SJSA1 (cell line): ENCODE measurements around the gene DLGAP3. TPM values are rescaled to one million over a fixed set of nuclear protein-coding genes. Genes with fewer than 3 reads are reported as not detected.

Source experiments
- DNase-seq, 2 experiments: peaks; one replicate each; pipeline ENCODE4 v3.0.0-alpha.2; 2015 to 2020; ENCODE audit warnings: low spot score in 2 of 2, low read depth in 1 of 2
- H3K27ac ChIP-seq: fragments of 250-450 bp; sonication (Bioruptor Pico); 2 replicates; pipeline ENCODE4 v1.5.1; 2020; ENCODE audit warnings: mild to moderate bottlenecking, moderate library complexity
- H3K27me3 ChIP-seq: fragments of 250-450 bp; sonication (Bioruptor Pico); replicated peaks from 2 replicates; pipeline ENCODE4 v1.5.1; 2020; ENCODE audit warnings: mild to moderate bottlenecking, moderate library complexity
- H3K36me3 ChIP-seq: fragments of 250-450 bp; sonication (Bioruptor Pico); 2 replicates; pipeline ENCODE4 v1.5.1; 2020; ENCODE audit warnings: mild to moderate bottlenecking
- H3K4me1 ChIP-seq: fragments of 250-450 bp; sonication (Bioruptor Pico); replicated peaks from 2 replicates; pipeline ENCODE4 v1.6.1; 2021; ENCODE audit warnings: mild to moderate bottlenecking
- H3K4me3 ChIP-seq: fragments of 250-450 bp; sonication (Bioruptor Pico); 2 replicates; pipeline ENCODE4 v1.5.1; 2020; ENCODE audit warnings: mild to moderate bottlenecking
- H3K9me3 ChIP-seq: fragments of 250-450 bp; sonication (Bioruptor Pico); replicated peaks from 2 replicates; pipeline ENCODE4 v1.5.1; 2020; ENCODE audit warnings: mild to moderate bottlenecking
- total RNA-seq: library from RNA; depleted of rRNA; stranded (reverse); fragments of >200 nt; shearing (Covaris generic); gene quantifications from 2 replicates; pipeline ENCODE4 v1.2.3, GENCODE V29; 2014

Gene DLGAP3
- total RNA-seq, 1 experiment from 2014 or later: not detected

DNA sequence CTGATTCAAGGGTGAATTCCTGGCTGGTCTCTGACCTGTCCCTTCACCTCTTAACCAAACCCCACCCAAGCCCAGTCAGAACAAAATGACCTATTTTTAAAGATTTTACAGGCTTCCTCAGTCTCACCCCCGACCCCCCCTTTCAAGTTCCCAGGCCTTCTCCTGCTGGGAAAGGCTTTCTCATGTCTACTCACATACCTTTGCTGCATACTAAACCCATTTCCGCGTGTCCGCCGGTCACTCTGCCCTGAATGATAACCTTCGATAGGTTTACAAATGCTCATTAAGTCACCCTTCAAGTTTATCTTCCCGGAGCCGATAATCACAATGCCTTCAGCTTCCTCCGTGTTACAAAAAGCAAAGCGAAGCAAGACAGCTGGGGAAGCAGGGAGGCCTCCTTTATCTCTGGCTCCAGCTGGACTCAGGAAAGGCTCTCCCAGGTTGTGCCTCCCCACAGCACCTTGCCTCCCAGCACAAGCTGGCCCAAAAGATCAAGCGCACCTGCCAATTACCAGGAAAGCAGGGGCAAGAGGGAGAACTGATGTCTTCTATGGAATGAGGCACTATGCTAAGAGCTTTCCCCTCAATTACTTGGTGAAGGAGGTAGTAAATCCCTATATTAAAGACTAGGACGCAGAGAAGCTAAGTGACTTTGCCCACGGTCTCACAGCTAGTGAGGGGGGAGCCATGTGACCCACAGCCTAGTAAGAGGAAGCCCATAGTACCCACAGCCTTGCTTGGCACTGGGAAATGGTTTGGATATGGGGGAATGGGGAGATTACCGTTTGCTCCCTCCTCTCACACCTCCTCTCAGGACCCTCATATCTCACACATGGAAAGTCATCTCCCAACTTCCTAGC lies 85.8 kb downstream of the DLGAP3 start:
- DNase-seq: no peak

DNA sequence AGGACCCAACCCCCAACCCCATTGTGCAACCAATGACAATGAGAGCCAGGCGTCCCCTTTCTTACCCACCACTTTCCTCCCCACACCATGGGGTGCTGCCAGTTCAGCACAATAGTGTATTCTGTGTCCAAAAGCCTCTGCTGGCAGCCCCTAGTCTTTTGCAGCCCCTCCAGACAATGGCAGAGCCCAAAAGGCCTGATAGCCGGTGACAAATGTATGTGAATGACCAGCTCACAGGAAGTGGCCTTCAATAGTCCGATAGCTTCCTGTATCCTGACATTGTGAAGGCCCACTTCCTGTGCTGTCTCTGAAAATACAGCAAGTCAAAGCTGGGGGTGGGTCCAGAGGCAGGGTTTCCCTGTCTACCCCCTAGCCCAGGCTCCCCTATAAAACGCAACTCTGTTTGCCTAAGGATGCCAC lies 86.5 kb downstream of the DLGAP3 start:
- no peak for DNase-seq
- H3K9me3 ChIP-seq: no peaks in the 10 kb centered on the region

More for the DNA sequence above, 85.8 kb downstream of the DLGAP3 start:
- Histone ChIP-seq H3K27me3 (no peaks in the 10 kb centered on the region), H3K9me3 (no peaks in the 10 kb centered on the region), H3K36me3 (no peaks in the 10 kb centered on the region), H3K4me3 (no peak overlapping the region), H3K27ac (no peak overlapping the region), H3K4me1 (peaks cover 6% of the 10 kb centered on the region; the same call in 1 of the 2 replicates)

DNA sequence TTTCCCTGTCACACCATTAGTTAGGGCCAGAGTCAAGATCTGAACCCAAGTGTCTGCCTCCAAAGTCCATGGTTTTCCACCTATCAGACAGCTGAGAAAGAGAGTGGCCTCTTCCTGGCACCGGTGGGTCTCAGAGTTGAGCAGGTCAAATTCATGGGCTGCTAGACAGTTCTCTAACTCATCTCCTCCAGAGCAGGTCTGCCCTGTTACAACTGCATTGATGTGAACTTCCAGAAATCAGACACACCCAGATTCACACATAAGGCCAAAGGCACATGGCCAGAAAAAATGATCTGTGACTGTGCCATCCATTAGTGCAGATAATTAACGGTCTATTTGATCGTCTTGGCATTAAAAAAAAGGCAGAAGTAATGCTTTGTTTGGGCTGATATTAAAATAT lies 87.4 kb downstream of the DLGAP3 start:
- no peaks in the 10 kb centered on the region for H3K27me3 ChIP-seq
- H3K4me3 ChIP-seq: no peak overlapping the region
- no peak overlapping the region for H3K27ac ChIP-seq
- DNase-seq: no peak
- no peaks in the 10 kb centered on the region for H3K9me3 ChIP-seq
- no peaks in the 10 kb centered on the region for H3K36me3 ChIP-seq
- H3K4me1 ChIP-seq: peaks cover 6% of the 10 kb centered on the region; the same call in 1 of the 2 replicates

More for the DNA sequence above, 86.5 kb downstream of the DLGAP3 start:
- H3K36me3 ChIP-seq: no peaks in the 10 kb centered on the region
- no peak overlapping the region for H3K27ac ChIP-seq
- H3K4me1 ChIP-seq: peaks cover 6% of the 10 kb centered on the region; the same call in 1 of the 2 replicates
- H3K4me3 ChIP-seq: no peak overlapping the region
- no peaks in the 10 kb centered on the region for H3K27me3 ChIP-seq

DNA sequence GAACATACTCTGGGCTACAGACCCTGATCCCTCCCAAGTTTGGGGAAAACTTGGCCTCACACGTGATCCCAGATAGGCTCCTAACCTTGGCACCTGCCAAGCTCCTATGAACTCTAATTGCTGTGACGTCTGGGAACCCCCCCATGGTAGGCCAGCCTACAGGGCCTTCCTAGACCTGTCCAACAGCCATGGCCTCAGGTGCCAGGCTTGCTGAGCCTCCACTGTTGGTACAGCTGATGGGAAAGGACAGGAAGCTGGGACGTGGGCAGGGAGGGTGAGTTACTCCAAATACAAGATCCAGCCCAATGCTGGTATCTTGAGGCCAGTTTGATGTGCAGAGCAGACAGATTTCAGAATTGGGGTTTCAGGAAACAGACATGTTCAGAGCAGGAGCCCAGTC lies 89.0 kb downstream of the DLGAP3 start:
- no peaks in the 10 kb centered on the region for H3K9me3 ChIP-seq
- H3K27me3 ChIP-seq: no peaks in the 10 kb centered on the region
- H3K36me3 ChIP-seq: no peaks in the 10 kb centered on the region

DNA sequence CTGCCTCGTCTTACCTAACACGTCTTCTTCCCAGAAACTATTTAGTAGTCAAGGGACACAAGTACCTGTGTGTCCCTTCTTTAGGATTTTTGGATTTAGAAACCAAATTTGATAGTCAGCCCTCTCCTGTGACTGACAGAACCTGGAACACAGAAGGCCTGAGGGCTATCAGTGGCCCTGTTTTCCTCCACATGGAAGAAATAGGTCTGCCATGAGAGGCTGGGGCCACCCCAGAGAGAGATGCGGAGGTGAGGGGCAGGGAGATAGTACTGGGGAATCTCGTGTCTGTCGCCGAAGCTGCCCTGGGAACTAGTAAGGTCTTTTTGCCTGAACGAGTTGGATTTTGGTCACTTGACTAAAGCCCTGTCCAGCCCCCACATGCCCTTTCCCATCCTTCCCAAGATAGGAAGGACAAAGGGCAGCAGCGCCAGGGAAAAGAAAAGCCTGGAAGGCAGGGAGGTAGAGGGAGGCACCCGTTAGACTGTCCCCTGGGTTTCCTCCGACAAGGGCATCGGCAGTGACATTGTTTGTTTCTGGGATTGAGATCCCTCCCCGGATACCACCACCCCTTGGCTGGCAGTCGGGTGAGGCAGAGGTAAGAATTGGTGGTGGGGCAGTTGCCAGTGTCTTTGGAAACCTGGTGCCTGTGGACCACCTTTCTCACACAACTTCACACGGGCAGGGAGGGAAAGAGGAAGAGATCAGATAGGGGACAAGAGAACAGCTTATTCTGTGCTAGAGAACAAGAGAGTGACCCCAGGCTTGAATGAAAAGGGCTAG lies 89.7 kb downstream of the DLGAP3 start:
- H3K27ac ChIP-seq: no peak overlapping the region
- no peak overlapping the region for H3K4me3 ChIP-seq
- H3K27me3 ChIP-seq: no peaks in the 10 kb centered on the region
- peak in 1 of 2 experiments; percentile 31 for DNase-seq
- no peaks in the 10 kb centered on the region for H3K36me3 ChIP-seq
- peaks cover 6% of the 10 kb centered on the region; the same call in 1 of the 2 replicates for H3K4me1 ChIP-seq
- no peaks in the 10 kb centered on the region for H3K9me3 ChIP-seq

More for the DNA sequence above, 89.0 kb downstream of the DLGAP3 start:
- Histone ChIP-seq H3K27ac (no peak overlapping the region), H3K4me1 (peaks cover 6% of the 10 kb centered on the region; the same call in 1 of the 2 replicates), H3K4me3 (no peak overlapping the region)
- no peak for DNase-seq

DNA sequence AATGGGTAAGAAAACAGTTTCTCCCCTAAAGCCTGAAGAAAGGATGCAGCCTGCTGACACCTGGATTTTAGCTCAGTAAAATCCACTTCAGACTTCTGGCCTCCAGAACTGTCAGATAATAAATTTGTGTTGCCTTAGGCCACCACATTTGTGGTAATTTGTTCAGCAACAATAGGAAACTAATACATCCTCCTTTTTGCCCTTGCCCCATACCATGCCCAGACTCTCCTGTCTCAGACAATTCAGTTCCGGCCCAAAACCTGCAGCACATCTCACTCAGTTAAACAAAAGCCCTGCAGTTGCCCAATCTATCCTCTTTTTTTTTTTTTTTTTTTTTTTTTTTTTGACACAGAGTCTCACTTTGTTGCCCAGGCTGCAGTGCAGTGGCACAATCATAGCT lies 95.7 kb downstream of the DLGAP3 start:
- Histone ChIP-seq H3K36me3 (no peaks in the 10 kb centered on the region), H3K9me3 (no peaks in the 10 kb centered on the region), H3K4me1 (no peaks in the 10 kb centered on the region), H3K27ac (no peak overlapping the region), H3K27me3 (no peaks in the 10 kb centered on the region), H3K4me3 (no peak overlapping the region)
- DNase-seq: peak in 1 of 2 experiments; percentile 10

DNA sequence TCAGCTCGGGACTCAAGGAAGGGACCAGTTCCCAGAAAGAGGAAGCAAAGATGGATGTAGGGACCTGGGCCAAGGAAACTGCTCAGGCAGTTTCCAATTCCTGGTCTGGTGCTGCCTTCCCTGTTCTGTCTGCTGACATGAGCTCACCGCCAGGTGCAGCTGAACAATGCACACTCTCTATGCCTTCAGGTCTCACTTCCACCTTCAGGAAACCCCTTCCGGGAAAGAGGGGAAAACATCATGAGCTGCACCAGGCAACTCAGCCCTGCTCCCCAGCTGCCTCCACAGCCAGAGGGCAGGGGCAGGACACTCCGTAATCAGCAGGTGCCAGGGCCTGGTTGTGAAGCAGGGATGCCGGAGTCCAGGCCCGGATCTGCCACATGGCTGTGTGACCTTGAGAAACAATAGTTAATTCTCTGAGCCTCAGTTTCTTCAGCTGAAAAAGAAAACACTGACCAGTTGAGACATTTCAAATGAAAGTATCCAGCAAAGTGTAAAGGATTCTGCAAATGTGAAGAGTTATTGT lies 97.7 kb downstream of the DLGAP3 start:
- no peaks in the 10 kb centered on the region for H3K4me1 ChIP-seq
- H3K36me3 ChIP-seq: no peaks in the 10 kb centered on the region
- H3K27ac ChIP-seq: no peak overlapping the region
- H3K27me3 ChIP-seq: no peaks in the 10 kb centered on the region
- H3K4me3 ChIP-seq: no peak overlapping the region
- no peaks in the 10 kb centered on the region for H3K9me3 ChIP-seq
- peak in 1 of 2 experiments; percentile 22 for DNase-seq

DNA sequence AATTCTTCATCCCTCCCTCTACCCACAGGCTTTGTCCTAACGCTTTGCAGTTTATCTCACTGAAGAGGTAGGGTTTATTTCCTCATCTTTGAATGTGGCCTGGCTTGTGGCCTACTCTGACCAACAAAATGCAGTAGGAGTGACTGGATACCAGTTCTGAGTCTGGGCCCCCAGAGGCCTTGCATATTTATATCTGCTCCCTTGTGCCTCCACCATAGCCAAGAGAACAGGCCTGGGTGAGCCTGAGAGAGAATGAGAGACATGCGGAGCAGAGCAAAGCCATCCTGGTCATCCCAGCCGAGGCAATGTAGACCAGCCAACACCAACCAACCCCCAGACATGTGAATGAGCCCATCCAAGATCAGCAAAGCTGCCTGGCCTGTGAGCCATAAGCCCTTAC lies 100.2 kb downstream of the DLGAP3 start:
- Histone ChIP-seq H3K4me3 (no peak overlapping the region), H3K36me3 (no peaks in the 10 kb centered on the region), H3K4me1 (no peaks in the 10 kb centered on the region), H3K27ac (no peak overlapping the region), H3K27me3 (no peaks in the 10 kb centered on the region), H3K9me3 (no peaks in the 10 kb centered on the region)
- peak in 1 of 2 experiments; percentile 28 for DNase-seq

DNA sequence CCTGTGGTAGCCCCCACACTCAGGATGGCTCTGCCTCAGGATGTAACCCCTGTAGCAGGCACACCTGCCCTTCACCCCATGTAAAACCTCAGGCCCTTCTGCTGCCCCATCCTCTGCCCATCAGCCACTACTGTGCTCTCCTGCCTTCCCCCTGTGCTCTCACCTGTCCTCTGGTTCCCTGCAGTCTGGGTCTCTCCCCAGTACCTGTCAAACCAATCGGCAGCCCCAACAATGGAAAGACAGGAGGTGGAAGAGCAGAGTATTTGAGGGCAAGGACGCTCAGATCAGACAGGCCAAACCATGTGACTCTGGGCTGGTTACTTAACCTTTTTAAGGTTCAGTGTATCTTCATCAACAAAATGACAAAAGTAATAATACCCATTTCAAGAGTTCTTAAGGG lies 100.8 kb downstream of the DLGAP3 start:
- Histone ChIP-seq H3K36me3 (no peaks in the 10 kb centered on the region), H3K4me1 (no peaks in the 10 kb centered on the region), H3K4me3 (no peak overlapping the region), H3K9me3 (no peaks in the 10 kb centered on the region), H3K27ac (no peak overlapping the region), H3K27me3 (no peaks in the 10 kb centered on the region)
- peak in 1 of 2 experiments; percentile 26 for DNase-seq

DNA sequence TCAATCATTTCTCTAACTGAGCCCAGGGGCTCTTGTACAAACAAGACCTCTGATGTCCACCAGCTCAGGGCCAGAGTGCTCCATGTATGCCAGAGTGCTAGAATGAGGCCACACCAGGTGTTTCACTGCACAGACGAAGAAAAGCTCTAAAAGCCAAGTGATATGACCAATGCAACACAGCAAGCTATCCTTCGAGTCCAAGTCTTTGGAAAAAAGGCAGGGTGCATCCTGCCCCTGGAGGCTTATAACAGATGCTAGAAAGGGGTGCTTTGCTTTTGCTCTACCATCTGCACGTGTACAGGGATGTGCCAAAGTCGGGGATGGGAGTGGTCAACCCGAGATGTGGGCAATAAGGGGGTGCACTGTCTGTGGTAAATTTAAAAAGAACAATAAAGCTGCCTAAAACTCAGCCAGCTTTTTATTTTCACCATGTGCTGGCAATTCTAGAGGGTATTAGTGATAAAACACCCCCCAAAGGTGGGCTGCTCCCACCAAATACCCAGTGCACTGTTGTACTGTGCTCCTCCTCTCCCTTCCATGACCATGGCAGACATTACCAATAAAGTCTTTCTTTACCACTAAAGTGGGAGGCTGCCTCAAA lies 102.0 kb downstream of the DLGAP3 start:
- no peaks in the 10 kb centered on the region for H3K9me3 ChIP-seq
- DNase-seq: no peak
- no peaks in the 10 kb centered on the region for H3K27me3 ChIP-seq
- no peaks in the 10 kb centered on the region for H3K36me3 ChIP-seq
- H3K4me1 ChIP-seq: no peaks in the 10 kb centered on the region
- no peak overlapping the region for H3K27ac ChIP-seq
- H3K4me3 ChIP-seq: no peak overlapping the region

DNA sequence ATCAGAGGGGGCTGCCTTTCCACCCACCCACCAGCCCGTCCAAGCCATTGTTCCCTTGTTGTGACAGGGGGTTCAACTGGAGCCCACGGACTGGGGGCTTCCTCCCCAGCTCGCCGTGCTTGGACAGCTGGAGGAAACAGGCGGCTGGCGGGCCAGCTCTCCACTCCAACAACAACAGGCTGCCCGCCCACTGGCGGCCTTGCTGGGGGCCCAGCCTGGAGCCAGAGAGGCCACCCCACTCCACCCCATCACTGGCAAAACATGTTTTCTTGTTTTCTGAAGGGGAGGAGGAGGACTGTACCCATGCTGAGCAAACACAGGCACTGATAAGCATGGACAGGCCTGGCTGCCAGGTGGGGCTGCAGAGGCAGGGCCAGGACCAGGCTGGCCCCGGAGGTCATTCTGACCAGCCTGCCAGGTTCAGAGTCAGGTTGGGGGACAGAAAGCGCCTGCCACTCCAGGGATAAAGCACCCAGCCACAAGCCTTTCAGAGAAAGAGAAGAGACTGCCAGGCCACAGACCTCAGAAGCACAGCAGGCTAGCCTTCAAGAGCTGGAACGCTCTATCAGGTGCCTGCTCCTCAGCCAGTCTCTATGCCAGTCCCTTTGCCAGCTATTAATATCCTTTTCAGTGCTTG lies 103.9 kb downstream of the DLGAP3 start:
- Histone ChIP-seq H3K27ac (no peak overlapping the region), H3K27me3 (no peaks in the 10 kb centered on the region), H3K4me1 (no peaks in the 10 kb centered on the region), H3K36me3 (no peaks in the 10 kb centered on the region), H3K9me3 (no peaks in the 10 kb centered on the region), H3K4me3 (no peak overlapping the region)
- no peak for DNase-seq

DNA sequence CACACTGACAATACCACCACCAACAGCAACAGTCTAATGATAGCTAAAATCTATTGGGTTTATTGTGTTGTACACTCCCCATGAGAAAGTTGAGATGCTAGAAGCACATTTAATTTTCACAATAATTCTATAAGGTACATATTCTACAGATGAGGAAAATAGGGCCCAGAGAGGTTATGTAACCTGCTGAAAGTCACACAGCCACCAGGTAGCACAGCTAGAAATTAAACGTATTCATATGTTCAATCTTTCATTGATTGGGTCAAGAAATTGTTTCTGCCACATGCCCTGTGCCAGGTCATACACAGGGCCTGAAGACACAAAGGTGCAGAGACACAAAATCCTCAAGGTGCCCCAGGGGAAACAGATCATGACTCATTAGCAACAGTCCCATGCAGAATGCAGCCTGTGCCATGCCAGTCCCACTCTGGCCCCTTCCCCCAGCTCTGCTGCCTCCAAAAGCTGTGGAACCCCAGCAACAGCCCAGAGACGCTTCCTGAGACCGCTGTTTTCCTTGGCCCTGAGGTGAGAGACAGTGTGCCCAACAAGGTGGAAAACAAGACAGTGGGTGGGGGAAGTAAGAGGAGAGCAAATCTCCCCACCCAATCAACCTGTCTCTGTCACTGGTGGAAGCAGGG lies 104.5 kb downstream of the DLGAP3 start:
- H3K27ac ChIP-seq: no peak overlapping the region
- H3K4me1 ChIP-seq: no peaks in the 10 kb centered on the region
- no peak for DNase-seq
- no peaks in the 10 kb centered on the region for H3K36me3 ChIP-seq
- H3K9me3 ChIP-seq: no peaks in the 10 kb centered on the region
- no peaks in the 10 kb centered on the region for H3K27me3 ChIP-seq
- H3K4me3 ChIP-seq: no peak overlapping the region

DNA sequence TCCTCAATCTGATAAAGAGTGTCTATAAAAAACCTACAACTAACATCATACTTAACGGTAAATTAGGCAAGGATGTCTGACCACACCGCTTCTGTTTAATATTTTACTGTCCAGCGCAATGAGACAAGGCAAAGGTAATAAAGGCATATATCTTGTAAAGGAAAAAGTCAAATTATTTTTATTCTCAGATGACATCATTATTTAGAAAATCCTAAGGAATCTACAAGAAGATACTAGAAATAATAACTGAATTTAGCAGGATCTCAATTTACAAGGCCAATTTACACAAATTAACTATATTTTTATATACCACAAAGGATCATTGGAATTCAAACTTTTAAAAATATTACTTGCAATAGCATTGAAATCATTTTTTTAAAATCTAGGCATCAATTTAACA lies 107.2 kb downstream of the DLGAP3 start:
- H3K27me3 ChIP-seq: no peaks in the 10 kb centered on the region
- H3K9me3 ChIP-seq: no peaks in the 10 kb centered on the region
- DNase-seq: no peak
- H3K4me1 ChIP-seq: no peaks in the 10 kb centered on the region
- no peaks in the 10 kb centered on the region for H3K36me3 ChIP-seq
- H3K27ac ChIP-seq: no peak overlapping the region
- no peak overlapping the region for H3K4me3 ChIP-seq
